A549 (cell line): ENCODE measurements around the gene DNAJC30.

Experiments used
- CHD2 ChIP-seq: fragments of 150-350 bp; IDR thresholded peaks from 2 replicates; pipeline ENCODE4 v1.6.1; 2014; ENCODE audit warnings: low read length; ENCODE audit not compliant: partially characterized antibody
- CTCF ChIP-seq: fragments of >200 bp; sonication (Bioruptor Twin); formaldehyde crosslinking; IDR thresholded peaks from 3 replicates; pipeline ENCODE4 v1.5.1; 2016
- PBX3 ChIP-seq: IDR thresholded peaks from 2 replicates; pipeline ENCODE4 v1.6.1; 2012
- POLR2A ChIP-seq: IDR thresholded peaks from 2 replicates; pipeline ENCODE4 v1.6.1; 2012; ENCODE audit warnings: mild to moderate bottlenecking, low read length
- RAD21 ChIP-seq, 2 experiments: fragments of >200 bp in 1 of 2; sonication (Bioruptor Twin) in 1 of 2; formaldehyde crosslinking in 1 of 2; IDR thresholded peaks in 1 of 2; conservative IDR thresholded peaks in 1 of 2; 2 replicates in 1 of 2; 3 replicates in 1 of 2; pipeline ENCODE4 v1.6.1; 2012 to 2018; ENCODE audit warnings: inconsistent platforms in 1 of 2
- TP53 ChIP-seq: fragments of 250-450 bp; sonication (Bioruptor Pico); IDR thresholded peaks from 2 replicates; pipeline ENCODE4 v1.5.0; 2021; ENCODE audit warnings: mild to moderate bottlenecking, moderate library complexity
- TF ChIP-seq, protein P1 (sequence below): fragments of 450-650 bp; IDR thresholded peaks from 2 replicates; pipeline ENCODE4 v1.6.1; 2014; ENCODE audit warnings: antibody characterized with exemption

GRCh38 chr7:73706126-73707044 lies 23.1 kb upstream of the DNAJC30 start:
- TF ChIP-seq PBX3: no peak
- no peak for TF ChIP-seq CTCF
- TF ChIP-seq CHD2: no peak
- TF ChIP-seq POLR2A: no peak
- TF ChIP-seq, protein P1, sequence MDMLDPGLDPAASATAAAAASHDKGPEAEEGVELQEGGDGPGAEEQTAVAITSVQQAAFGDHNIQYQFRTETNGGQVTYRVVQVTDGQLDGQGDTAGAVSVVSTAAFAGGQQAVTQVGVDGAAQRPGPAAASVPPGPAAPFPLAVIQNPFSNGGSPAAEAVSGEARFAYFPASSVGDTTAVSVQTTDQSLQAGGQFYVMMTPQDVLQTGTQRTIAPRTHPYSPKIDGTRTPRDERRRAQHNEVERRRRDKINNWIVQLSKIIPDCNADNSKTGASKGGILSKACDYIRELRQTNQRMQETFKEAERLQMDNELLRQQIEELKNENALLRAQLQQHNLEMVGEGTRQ: no peak
- TF ChIP-seq RAD21 (conservative IDR thresholded peaks at IDR 0.05 in 1 of 2, IDR thresholded peaks at IDR 0.05 in 1 of 2): no peak
- no peak for TF ChIP-seq TP53
